Heart left ventricle (tissue), 13 donors: ENCODE data around the gene OR5B3.

Experiments used
- POLR2A ChIP-seq, 2 donors: fragments of 450-650 bp; IDR thresholded peaks; one replicate each; pipeline ENCODE4 v1.6.1; 2017; ENCODE audit warnings: antibody characterized with exemption in 2 of 2, mild to moderate bottlenecking in 2 of 2, moderate library complexity in 2 of 2
- TF ChIP-seq, protein P1 (sequence below), 12 donors: fragments of 200-600 bp; sonication (generic) in 4 of 12; IDR thresholded peaks; one replicate each; pipeline versions ENCODE4 v1.5.0 to v1.8.0; 2018 to 2022; ENCODE audit warnings: antibody characterized with exemption in 12 of 12, mild to moderate bottlenecking in 5 of 12
- donor health status: ischemic (EF 13 %, LVEDD 7.1; RV severe dilation, severe dysfunction).
- donor health status: DM: no; HTN: yes; CAD: no.
- donor health status: DM: no; HTN: no; CAD: no.
- donor health status: ischemic (EF 25% LVEDD 6.9; RV normal size, moderate dysfunction).
- donor health status: ischemic (EF 25% LVEDD 5.7; RV mildly dilated, moderate dysfunction).
- donor health status: ischemic (EF 35%, LVEDD 5.7; RV mildly dilated, moderate dysfunction).
- donor health status: nonischemic (EF 11% LVEDD 7.7; RV severe dilation, severe dysfunction).
- donor health status: DM: yes; HTN: yes; CAD: no.
- donor health status: PGD.
- donor health status: ischemic (EF 29% LVEDD 5.4; RV normal size, mild dysfunction).
- donor health status: nonischemic (EF 23%, LVEDD 6.1; RV moderate dilation, normal function).

DNA sequence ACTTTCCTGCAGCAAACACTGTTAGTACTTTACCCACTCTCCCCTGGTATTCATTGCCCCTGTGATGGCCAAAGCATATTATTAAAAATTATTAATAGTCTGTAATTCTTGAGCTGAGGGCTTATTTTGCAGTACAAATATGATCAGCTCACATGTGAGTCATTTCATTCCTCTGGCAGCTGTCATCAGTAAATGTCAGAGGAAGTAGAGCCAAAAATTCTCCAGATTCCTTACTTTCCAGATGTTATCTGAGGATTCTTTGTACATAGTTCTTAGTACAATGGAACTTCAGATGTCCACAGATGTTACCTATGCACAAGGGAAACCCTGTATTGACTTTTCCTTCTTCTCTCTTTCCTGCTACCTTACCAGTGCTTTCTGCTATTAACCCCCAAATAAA is 12.5 kb downstream of the OR5B3 start:
- TF ChIP-seq, protein P1, sequence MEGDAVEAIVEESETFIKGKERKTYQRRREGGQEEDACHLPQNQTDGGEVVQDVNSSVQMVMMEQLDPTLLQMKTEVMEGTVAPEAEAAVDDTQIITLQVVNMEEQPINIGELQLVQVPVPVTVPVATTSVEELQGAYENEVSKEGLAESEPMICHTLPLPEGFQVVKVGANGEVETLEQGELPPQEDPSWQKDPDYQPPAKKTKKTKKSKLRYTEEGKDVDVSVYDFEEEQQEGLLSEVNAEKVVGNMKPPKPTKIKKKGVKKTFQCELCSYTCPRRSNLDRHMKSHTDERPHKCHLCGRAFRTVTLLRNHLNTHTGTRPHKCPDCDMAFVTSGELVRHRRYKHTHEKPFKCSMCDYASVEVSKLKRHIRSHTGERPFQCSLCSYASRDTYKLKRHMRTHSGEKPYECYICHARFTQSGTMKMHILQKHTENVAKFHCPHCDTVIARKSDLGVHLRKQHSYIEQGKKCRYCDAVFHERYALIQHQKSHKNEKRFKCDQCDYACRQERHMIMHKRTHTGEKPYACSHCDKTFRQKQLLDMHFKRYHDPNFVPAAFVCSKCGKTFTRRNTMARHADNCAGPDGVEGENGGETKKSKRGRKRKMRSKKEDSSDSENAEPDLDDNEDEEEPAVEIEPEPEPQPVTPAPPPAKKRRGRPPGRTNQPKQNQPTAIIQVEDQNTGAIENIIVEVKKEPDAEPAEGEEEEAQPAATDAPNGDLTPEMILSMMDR (IDR thresholded peaks at IDR 0.05), result no peak
- no peak for TF ChIP-seq POLR2A (IDR thresholded peaks at IDR 0.05)
